Heart left ventricle (tissue), 13 donors: Measurements from ENCODE around the gene ASXL1.

Source experiments
- CTCF ChIP-seq, 12 donors: fragments of 200-600 bp; sonication (generic) in 4 of 12; IDR thresholded peaks; one replicate each; pipeline versions ENCODE4 v1.5.0 to v1.8.0; 2018 to 2022; ENCODE audit warnings: antibody characterized with exemption in 12 of 12, mild to moderate bottlenecking in 5 of 12
- POLR2A ChIP-seq, 2 donors: fragments of 450-650 bp; IDR thresholded peaks; one replicate each; pipeline ENCODE4 v1.6.1; 2017; ENCODE audit warnings: antibody characterized with exemption in 2 of 2, mild to moderate bottlenecking in 2 of 2, moderate library complexity in 2 of 2
- donor health status: ischemic (EF 13 %, LVEDD 7.1; RV severe dilation, severe dysfunction).
- donor health status: DM: no; HTN: yes; CAD: no.
- donor health status: DM: no; HTN: no; CAD: no.
- donor health status: ischemic (EF 25% LVEDD 6.9; RV normal size, moderate dysfunction).
- donor health status: ischemic (EF 25% LVEDD 5.7; RV mildly dilated, moderate dysfunction).
- donor health status: ischemic (EF 35%, LVEDD 5.7; RV mildly dilated, moderate dysfunction).
- donor health status: nonischemic (EF 11% LVEDD 7.7; RV severe dilation, severe dysfunction).
- donor health status: DM: yes; HTN: yes; CAD: no.
- donor health status: PGD.
- donor health status: ischemic (EF 29% LVEDD 5.4; RV normal size, mild dysfunction).
- donor health status: nonischemic (EF 23%, LVEDD 6.1; RV moderate dilation, normal function).

- TF ChIP-seq CTCF (IDR thresholded peaks at IDR 0.05) (no peak), POLR2A (IDR thresholded peaks at IDR 0.05) (no peak)
Measured at GRCh38 chr20:32485770-32486478, 127.8 kb downstream of the ASXL1 start.
